NCI-H82 treated with DMSO at 0.1 percent for 48 hours (cell line): ENCODE results near the gene TUBB8.
"Not testable (repeated sequence)": the region's sequence is repeated elsewhere in the genome, so short reads cannot be mapped to it uniquely, and the experiment has no call there.

ENCODE experiments used
- DNase-seq: peaks from one replicate; lab custom pipeline; 2025; ENCODE audit not compliant: unreplicated experiment; lab: John Stamatoyannopoulos, UW

TUBB8 gene

GRCh38 chr10:49926-50325 lies 830 bp upstream of the TUBB8 start:
- DNase-seq: not testable (repeated sequence)

- DNase-seq: not testable (repeated sequence)
Measured at GRCh38 chr10:47864-48263, 1.2 kb downstream of the TUBB8 start.

- not testable (repeated sequence) for DNase-seq
Measured at GRCh38 chr10:13315-13635, 35.8 kb downstream of the TUBB8 start.

DNA sequence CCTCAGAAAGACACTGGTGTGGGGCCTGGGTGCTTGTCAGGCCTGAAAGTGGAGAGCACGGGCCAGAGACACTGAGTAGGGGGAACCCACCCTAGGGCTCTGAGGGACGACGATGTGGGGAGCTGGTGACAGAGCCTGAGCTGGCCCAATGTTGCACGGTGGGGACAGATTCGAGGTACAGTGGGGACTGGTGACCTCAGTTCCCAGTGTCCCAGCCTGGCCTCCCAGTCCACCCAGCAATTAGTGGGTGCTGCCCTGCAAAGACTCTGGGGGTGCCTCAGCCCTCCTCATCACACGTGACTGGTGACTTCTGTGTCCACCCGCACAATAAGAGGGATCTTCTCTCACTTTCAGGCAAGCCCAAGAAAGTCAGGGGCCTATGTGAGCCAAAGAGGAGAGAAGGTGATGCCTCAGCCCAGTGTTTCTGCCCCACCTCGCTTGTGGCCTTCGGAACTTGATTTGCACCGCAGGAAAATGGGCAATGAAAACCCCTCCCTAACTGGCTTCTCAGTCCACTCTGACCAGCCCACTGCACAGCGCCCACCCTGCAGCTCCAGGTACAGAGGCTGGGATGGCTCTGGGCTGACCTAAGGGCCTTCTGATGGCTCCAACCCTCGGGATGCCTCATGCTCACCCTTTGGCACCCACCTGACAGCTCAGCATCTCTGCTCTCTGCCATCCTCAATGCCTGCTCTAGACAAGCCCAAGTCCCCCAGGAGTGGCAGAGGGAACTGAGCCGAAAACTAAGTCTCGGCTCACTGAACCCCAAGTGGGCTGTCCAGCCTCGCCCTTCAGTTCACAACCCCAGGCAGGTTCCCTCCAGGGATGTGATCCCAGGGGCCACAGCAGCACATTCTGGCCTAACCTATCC lies 36.4 kb downstream of the TUBB8 start:
- DNase-seq: not testable (repeated sequence)

DNA sequence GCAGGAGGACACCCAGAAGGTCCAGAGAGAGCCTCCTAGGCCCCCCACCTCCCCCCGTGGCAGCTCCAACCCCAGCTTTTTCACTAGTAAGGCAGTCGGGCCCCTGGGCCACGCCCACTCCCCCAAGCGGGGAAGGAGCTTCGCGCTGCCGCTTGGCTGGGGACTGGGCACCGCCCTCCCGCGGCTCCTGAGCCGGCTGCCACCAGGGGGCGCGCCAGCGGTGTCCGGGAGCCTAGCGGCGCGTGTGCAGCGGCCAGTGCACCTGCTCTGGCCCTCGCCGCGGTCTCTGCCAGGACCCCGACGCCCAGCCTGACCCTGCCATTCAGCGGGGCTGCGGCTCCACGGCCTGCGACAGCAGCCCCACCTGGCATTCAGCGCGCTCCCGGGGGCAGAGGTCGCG lies 37.8 kb downstream of the TUBB8 start:
- DNase-seq: not testable (repeated sequence)

GRCh38 chr10:10261-10971 lies 38.7 kb downstream of the TUBB8 start:
- DNase-seq: not testable (repeated sequence)
